Measurements from ENCODE around the gene YKT6. TPM values are rescaled to one million over a fixed set of nuclear protein-coding genes. Genes with fewer than 3 reads are reported as not detected.

YKT6 gene
- total RNA-seq, 2 donors from 2014 or later, result 63.5 to 68.4 TPM

Other genes with a start within 250 kb of the YKT6 start
- under 1 TPM in 1 of 2 donors, not detected in 1; 0.17 TPM for gene SPDYE1, start 203.1 kb upstream of the YKT6 start, total RNA-seq
- gene DBNL, start 156.3 kb upstream of the YKT6 start, total RNA-seq, result 100 to 1,000 TPM; 118 to 120 TPM
- gene PGAM2, start 135.4 kb upstream of the YKT6 start, total RNA-seq, result 1 to 10 TPM in 1 of 2 donors, not detected in 1; 9.7 TPM
- 10 to 100 TPM; 63.7 to 80.7 TPM for gene POLM, start 118.4 kb upstream of the YKT6 start, total RNA-seq
- 100 to 1,000 TPM in 1 of 2 donors, 10 to 100 TPM in 1; 40.4 to 219 TPM for gene AEBP1, start 96.6 kb upstream of the YKT6 start, total RNA-seq
- 10 to 100 TPM; 53.1 to 65.9 TPM for gene POLD2, start 77.4 kb upstream of the YKT6 start, total RNA-seq
- gene MYL7, start 59.6 kb upstream of the YKT6 start, total RNA-seq, result not detected
- gene GCK, start 11.5 kb upstream of the YKT6 start, total RNA-seq, result 1 to 10 TPM in 1 of 2 donors, under 1 TPM in 1; 0.91 to 2.7 TPM
- gene CAMK2B, start 124.6 kb downstream of the YKT6 start, total RNA-seq, result 10 to 100 TPM in 1 of 2 donors, 1 to 10 TPM in 1; 5.7 to 16.9 TPM